ENCODE measurements around the gene SRBD1.
"Not testable (repeated sequence)": the region's sequence is repeated elsewhere in the genome, so short reads cannot be mapped to it uniquely, and the experiment has no call there.

SRBD1 gene

GRCh38 chr2:45459860-45460259, 151.2 kb downstream of the SRBD1 start:
- no peak for DNase-seq

- DNase-seq: no peak
These were observed 152.0 kb downstream of the SRBD1 start for GRCh38 chr2:45458909-45459563.

GRCh38 chr2:45457211-45457945, 153.7 kb downstream of the SRBD1 start:
- DNase-seq: no peak

GRCh38 chr2:45452866-45453265, 158.2 kb downstream of the SRBD1 start:
- no peak for DNase-seq

- DNase-seq: no peak
These were observed 160.4 kb downstream of the SRBD1 start for GRCh38 chr2:45450634-45451033.

- DNase-seq: no peak
These were observed 162.8 kb downstream of the SRBD1 start for GRCh38 chr2:45448217-45448616.

GRCh38 chr2:45446016-45446415, 165.1 kb downstream of the SRBD1 start:
- DNase-seq: no peak

- DNase-seq: no peak
These were observed 166.0 kb downstream of the SRBD1 start for GRCh38 chr2:45445037-45445436.

GRCh38 chr2:45443012-45443411, 168.1 kb downstream of the SRBD1 start:
- DNase-seq: no peak

GRCh38 chr2:45442026-45442425, 169.0 kb downstream of the SRBD1 start:
- no peak for DNase-seq

- no peak for DNase-seq
These were observed 169.5 kb downstream of the SRBD1 start for GRCh38 chr2:45441571-45441970.

GRCh38 chr2:45439788-45440773, 171.0 kb downstream of the SRBD1 start:
- DNase-seq: no peak

- DNase-seq: no peak
These were observed 172.0 kb downstream of the SRBD1 start for GRCh38 chr2:45438872-45439665.

GRCh38 chr2:45436456-45436855, 174.6 kb downstream of the SRBD1 start:
- no peak for DNase-seq

- DNase-seq: no peak
These were observed 175.8 kb downstream of the SRBD1 start for GRCh38 chr2:45435316-45435715.

GRCh38 chr2:45433363-45433762, 177.7 kb downstream of the SRBD1 start:
- DNase-seq: no peak

GRCh38 chr2:45432406-45432805, 178.7 kb downstream of the SRBD1 start:
- no peak for DNase-seq

- not testable (repeated sequence) for DNase-seq
These were observed 185.0 kb downstream of the SRBD1 start for GRCh38 chr2:45426025-45426424.

GRCh38 chr2:45422921-45423320, 188.1 kb downstream of the SRBD1 start:
- DNase-seq: no peak

GRCh38 chr2:45418532-45418931, 192.5 kb downstream of the SRBD1 start:
- no peak for DNase-seq

GRCh38 chr2:45415534-45416123, 195.4 kb downstream of the SRBD1 start:
- no peak for DNase-seq

Measured in C1 segment of cervical spinal cord (tissue), 14 donors.